Kidney (tissue), 14 donors: Measurements from ENCODE around the gene SZT2. TPM values are rescaled to one million over a fixed set of nuclear protein-coding genes. Genes with fewer than 3 reads are reported as not detected.

ENCODE experiments used
- DNase-seq, 5 donors: peaks; one replicate each; pipeline ENCODE4 v3.0.0-alpha.2; 2013 to 2020
- FAIRE-seq: peaks from 2 replicates; lab custom pipeline; 2012; peaks lifted over from hg19 to GRCh38; lab: Jason Lieb, UNC
- H3K27ac ChIP-seq, 2 donors: one replicate each; pipeline ENCODE4 v1.7.0; 2013; ENCODE audit warnings: low read depth in 2 of 2, low read length in 2 of 2, inconsistent platforms in 1 of 2
- H3K27me3 ChIP-seq: one replicate; pipeline ENCODE4 v1.7.1; 2013; ENCODE audit warnings: low read length, inconsistent platforms; ENCODE audit not compliant: control insufficient read depth, insufficient read depth
- H3K36me3 ChIP-seq, 3 donors: one replicate each; pipeline versions ENCODE4 v1.7.0 to v1.7.1; 2013; ENCODE audit warnings: low read length in 3 of 3, control low read depth in 1 of 3, inconsistent platforms in 1 of 3; ENCODE audit not compliant: insufficient read depth in 3 of 3, control insufficient read depth in 2 of 3
- H3K4me1 ChIP-seq, 3 donors: one replicate each; pipeline versions ENCODE4 v1.7.0 to v1.7.1; 2013; ENCODE audit warnings: low read length in 3 of 3, inconsistent platforms in 1 of 3, low read depth in 1 of 3; ENCODE audit not compliant: control insufficient read depth in 2 of 3, insufficient read depth in 2 of 3
- H3K4me3 ChIP-seq, 3 donors: one replicate each; pipeline versions ENCODE4 v1.7.0 to v1.8.1; 2013; ENCODE audit warnings: low read length in 3 of 3, control low read depth in 1 of 3, inconsistent platforms in 1 of 3
- H3K9ac ChIP-seq, 3 donors: one replicate each; pipeline versions ENCODE4 v1.7.0 to v1.7.1; 2013; ENCODE audit warnings: low read length in 3 of 3, control low read depth in 1 of 3, inconsistent platforms in 1 of 3
- H3K9me3 ChIP-seq, 3 donors: one replicate each; pipeline versions ENCODE4 v1.7.0 to v1.7.1; 2013; ENCODE audit warnings: low read length in 3 of 3, control low read depth in 1 of 3, inconsistent platforms in 1 of 3; ENCODE audit not compliant: control insufficient read depth in 2 of 3, insufficient read depth in 1 of 3
- CTCF ChIP-seq: IDR thresholded peaks from 3 replicates; pipeline ENCODE4 v1.5.1; 2012; ENCODE audit warnings: mild to moderate bottlenecking, moderate library complexity, borderline replicate concordance; ENCODE audit not compliant: insufficient read depth; ENCODE audit errors: extremely low read depth
- intact Hi-C: fragments of 100-400 bp; cut with DNase I; formaldehyde crosslinking; loops from one replicate; pipeline ENCODE4 v1.11.1; 2022
- polyA plus RNA-seq: library from polyadenylated mRNA; stranded (reverse); fragments of 350-450 nt; fragmentation: Illumina TruSeq; extraction: RNeasy Lipid Tissue Mini Kit (QIAGEN cat#74804); gene quantifications from one replicate; pipeline ENCODE4 v1.2.3, GENCODE V29; 2014; ENCODE audit warnings: low read depth, low replicate concordance; ENCODE audit not compliant: insufficient read depth
- total RNA-seq: library from RNA; stranded (reverse); fragmentation: NEBNext Ultra II Directional; extraction: Animal tissue kit (Norgen Biotek cat#: 25700); gene quantifications from one replicate; pipeline ENCODE4 v1.2.1, GENCODE V29; 2021
- donor health status: control.
- donor health status: control.
- donor health status: control.
- donor health status: control.
- donor health status: control.
- donor health status: DM: yes; HTN: yes; CAD: no.
- donor health status: Normal renal cell carcinoma (clear cell type).

The SZT2 gene
- total and polyA plus RNA-seq, 2 donors from 2014 or later: 10.4 to 66.8 TPM

- Histone ChIP-seq H3K27ac (no peak overlapping the region), H3K4me3 (no peak overlapping the region), H3K9me3 (no peaks in the 10 kb centered on the region), H3K9ac (no peak overlapping the region), H3K4me1 (no peaks in the 10 kb centered on the region), H3K27me3 (no peaks in the 10 kb centered on the region), H3K36me3 (no peaks in the 10 kb centered on the region)
- FAIRE-seq (no peak), DNase-seq (no peak)
- no peak for TF ChIP-seq CTCF
- intact Hi-C loops: no loop called here
Observed at GRCh38 chr1:43463479-43463878, 73.8 kb downstream of the SZT2 start.

DNA sequence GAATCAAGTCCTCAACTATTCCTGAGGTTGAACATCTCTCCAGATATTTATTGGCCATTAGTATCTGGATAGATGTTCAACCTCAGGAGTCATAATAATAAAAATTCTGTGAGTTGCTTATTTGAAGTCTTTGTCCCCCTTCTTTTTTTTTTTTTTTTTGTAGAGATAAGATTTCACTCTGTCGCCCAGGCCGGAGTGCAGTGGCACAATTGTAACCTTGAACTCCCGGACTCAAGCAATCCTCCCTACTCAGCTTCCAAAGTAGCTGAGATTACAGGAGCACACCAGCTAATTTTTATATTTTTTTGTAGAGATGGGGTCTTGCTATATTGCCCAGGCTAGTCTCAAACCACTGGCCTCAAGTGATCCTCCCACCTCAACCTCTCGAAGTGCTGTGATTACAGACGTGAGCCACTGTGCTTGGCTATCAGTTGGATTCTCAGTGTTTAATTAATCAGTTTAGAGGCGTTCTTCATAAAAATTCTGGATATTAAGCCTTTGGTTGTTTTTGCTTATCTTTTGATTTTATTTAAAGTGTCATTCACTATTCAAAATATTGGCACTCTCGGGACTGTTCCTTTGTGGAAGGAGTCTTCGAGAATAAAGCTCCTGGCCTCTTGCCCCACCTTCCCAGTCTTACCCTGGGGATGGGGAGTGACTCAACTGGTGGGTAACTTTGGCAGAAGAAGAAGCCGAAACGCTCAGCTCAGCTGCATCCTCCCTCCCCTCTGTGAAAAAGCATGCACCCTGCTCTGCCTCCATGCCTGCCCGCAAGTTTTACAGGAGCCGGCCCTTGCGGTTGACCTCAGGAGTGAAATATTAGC lies 75.2 kb downstream of the SZT2 start:
- Histone ChIP-seq H3K9ac (no peak overlapping the region), H3K27me3 (no peaks in the 10 kb centered on the region), H3K36me3 (no peaks in the 10 kb centered on the region), H3K4me1 (no peaks in the 10 kb centered on the region), H3K9me3 (no peaks in the 10 kb centered on the region), H3K4me3 (no peak overlapping the region), H3K27ac (no peak overlapping the region)
- no peak for TF ChIP-seq CTCF
- no peak for DNase-seq
- no peak for FAIRE-seq
- intact Hi-C loops: no loop called here

DNA sequence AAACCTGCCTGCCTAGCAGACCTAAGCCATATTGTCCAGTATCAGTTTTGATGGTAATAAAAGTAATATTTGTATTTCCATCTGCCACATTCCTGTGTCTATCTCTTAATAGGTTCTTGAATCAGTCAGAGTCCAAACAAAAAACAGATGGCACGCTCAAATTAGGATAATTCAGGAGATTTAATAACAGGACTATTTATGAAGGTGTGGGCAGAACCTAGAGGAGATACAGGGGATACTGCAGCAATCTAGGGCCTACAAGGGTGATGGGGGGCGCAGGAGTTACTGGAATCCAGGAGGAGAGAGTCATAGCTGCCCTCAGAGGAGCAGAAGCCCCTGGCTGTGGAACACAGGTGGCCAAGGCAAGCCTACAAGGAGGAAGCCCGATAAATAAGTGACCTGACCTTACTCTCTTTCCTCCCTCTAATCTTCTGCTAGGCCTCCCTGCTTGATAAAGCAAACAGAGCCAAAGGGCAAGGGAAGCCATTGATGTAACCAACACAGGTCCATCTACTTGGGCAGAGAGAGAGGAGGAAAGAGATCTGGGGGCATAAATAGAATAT lies 75.9 kb downstream of the SZT2 start:
- H3K4me3 ChIP-seq: no peak overlapping the region
- intact Hi-C loops: no loop called here
- no peak for TF ChIP-seq CTCF
- H3K36me3 ChIP-seq: no peaks in the 10 kb centered on the region
- H3K27me3 ChIP-seq: no peaks in the 10 kb centered on the region
- FAIRE-seq (no peak), DNase-seq (no peak)
- H3K9me3 ChIP-seq: no peaks in the 10 kb centered on the region
- no peaks in the 10 kb centered on the region for H3K4me1 ChIP-seq
- no peak overlapping the region for H3K9ac ChIP-seq
- H3K27ac ChIP-seq: no peak overlapping the region
